ENCODE data around the gene GTF2A1.
"Not testable (repeated sequence)": the region's sequence is repeated elsewhere in the genome, so short reads cannot be mapped to it uniquely, and the experiment has no call there.

GRCh38 chr14:81244431-81244830 is 23.7 kb upstream of the GTF2A1 start:
- not testable (repeated sequence) for TF ChIP-seq IRF3 (IDR thresholded peaks at IDR 0.05; ENCODE audit: low read depth, low read length); CTCF (IDR thresholded peaks at IDR 0.05); SMC3 (IDR thresholded peaks at IDR 0.05; ENCODE audit: low read depth, low read length); RFX5 (IDR thresholded peaks at IDR 0.05; ENCODE audit: low read length); RAD21 (IDR thresholded peaks at IDR 0.05; ENCODE audit: low read length); MXI1 (IDR thresholded peaks at IDR 0.05; ENCODE audit: low read depth, low read length); RCOR1 (IDR thresholded peaks at IDR 0.05; ENCODE audit: low read length); USF1 (IDR thresholded peaks at IDR 0.05; ENCODE audit: borderline replicate concordance, low read depth); POLR2AphosphoS5 (IDR thresholded peaks at IDR 0.05; ENCODE audit: low read depth, low read length); EZH2phosphoT487 (IDR thresholded peaks at IDR 0.05; ENCODE audit: borderline replicate concordance, low read depth); JUND (IDR thresholded peaks at IDR 0.05); REST (IDR thresholded peaks at IDR 0.05; ENCODE audit: low read depth, low read length); EP300 (IDR thresholded peaks at IDR 0.05; ENCODE audit: borderline replicate concordance in 1 of 2, low read depth in 1 of 2, low read length in 1 of 2)

Data from SK-N-SH (cell line).